HG03196 (cell line): ENCODE data around the gene MMP2.

Experiments
- ATAC-seq: cut with Tn5 transposase; IDR thresholded peaks from one replicate; pipeline ENCODE4 v1.9.1; 2021; ENCODE audit not compliant: unreplicated experiment

MMP2 gene

GRCh38 chr16:55510185-55510805, 31.3 kb downstream of the MMP2 start:
- no peak for ATAC-seq

GRCh38 chr16:55512941-55513340, 33.9 kb downstream of the MMP2 start:
- no peak for ATAC-seq

- ATAC-seq, result no peak
Measured at GRCh38 chr16:55513616-55514015, 34.6 kb downstream of the MMP2 start.

GRCh38 chr16:55515111-55515510, 36.1 kb downstream of the MMP2 start:
- no peak for ATAC-seq

- no peak for ATAC-seq
Measured at GRCh38 chr16:55521792-55522191, 42.8 kb downstream of the MMP2 start.

- no peak for ATAC-seq
Measured at GRCh38 chr16:55526441-55526840, 47.4 kb downstream of the MMP2 start.

GRCh38 chr16:55527885-55528284, 48.9 kb downstream of the MMP2 start:
- no peak for ATAC-seq

GRCh38 chr16:55529018-55529417, 50.0 kb downstream of the MMP2 start:
- no peak for ATAC-seq

GRCh38 chr16:55530316-55530856, 51.4 kb downstream of the MMP2 start:
- ATAC-seq, result no peak

GRCh38 chr16:55532227-55532626, 53.2 kb downstream of the MMP2 start:
- no peak for ATAC-seq

- no peak for ATAC-seq
Measured at GRCh38 chr16:55534756-55535155, 55.8 kb downstream of the MMP2 start.

GRCh38 chr16:55539049-55539448, 60.1 kb downstream of the MMP2 start:
- ATAC-seq, result no peak

- ATAC-seq, result no peak
Measured at GRCh38 chr16:55539488-55539887, 60.5 kb downstream of the MMP2 start.

GRCh38 chr16:55540221-55540620, 61.2 kb downstream of the MMP2 start:
- ATAC-seq, result no peak

GRCh38 chr16:55542459-55543082, 63.6 kb downstream of the MMP2 start:
- no peak for ATAC-seq

GRCh38 chr16:55543472-55543871, 64.5 kb downstream of the MMP2 start:
- ATAC-seq, result no peak

GRCh38 chr16:55552621-55553020, 73.6 kb downstream of the MMP2 start:
- no peak for ATAC-seq

GRCh38 chr16:55555436-55555835, 76.4 kb downstream of the MMP2 start:
- ATAC-seq, result no peak
